H1 (cell line): ENCODE measurements around the gene ALKBH3. TPM values are rescaled to one million over a fixed set of nuclear protein-coding genes. Genes with fewer than 3 reads are reported as not detected.

Source experiments
- CTCF ChIA-PET: fragments of 300-600 bp; sonication (Branson Sonifier 250); formaldehyde crosslinking; loops from one replicate; lab custom pipeline; 2021; ENCODE audit not compliant: partially characterized antibody; lab: Charles Lee
- POLR2A ChIA-PET: fragments of 300-600 bp; sonication (Branson Sonifier 250); formaldehyde crosslinking; loops from one replicate; lab custom pipeline; 2021; ENCODE audit warnings: inconsistent platforms; ENCODE audit not compliant: partially characterized antibody; lab: Charles Lee
- DNase-seq, 2 experiments: peaks; one replicate each; pipeline versions ENCODE4 v3.0.0 to v3.0.0-alpha.2; 2010 to 2022; ENCODE audit warnings: low spot score in 2 of 2, low read depth in 1 of 2, mixed read lengths in 1 of 2
- FAIRE-seq: peaks from 2 replicates; lab custom pipeline; 2011; peaks lifted over from hg19 to GRCh38; lab: Jason Lieb, UNC
- H2AFZ ChIP-seq: 2 replicates; pipeline ENCODE4 v1.8.1; 2012; ENCODE audit warnings: low read length, inconsistent platforms
- H2AK5ac ChIP-seq: 2 replicates; pipeline ENCODE4 v1.6.1; 2013; ENCODE audit warnings: low read depth, low read length
- H2BK120ac ChIP-seq: replicated peaks from 2 replicates; pipeline ENCODE3; 2013; ENCODE audit warnings: low read depth, low read length, inconsistent platforms
- H2BK12ac ChIP-seq: 2 replicates; pipeline ENCODE4 v1.6.1; 2013; ENCODE audit warnings: low read depth, low read length
- H2BK15ac ChIP-seq: 2 replicates; pipeline ENCODE4 v1.6.1; 2013; ENCODE audit warnings: low read length
- H2BK20ac ChIP-seq: 2 replicates; pipeline ENCODE4 v1.6.1; 2013; ENCODE audit warnings: low read length
- H2BK5ac ChIP-seq: 2 replicates; pipeline ENCODE4 v1.6.1; 2013; ENCODE audit warnings: low read depth, low read length
- H3K14ac ChIP-seq: 2 replicates; pipeline ENCODE4 v1.6.1; 2013; ENCODE audit warnings: inconsistent platforms; ENCODE audit not compliant: insufficient read length
- H3K18ac ChIP-seq: 2 replicates; pipeline ENCODE4 v1.6.1; 2013; ENCODE audit warnings: low read length; ENCODE audit errors: extremely low read depth
- H3K23ac ChIP-seq: 2 replicates; pipeline ENCODE4 v1.6.1; 2013; ENCODE audit warnings: inconsistent platforms; ENCODE audit not compliant: insufficient read length
- H3K23me2 ChIP-seq: 2 replicates; pipeline ENCODE4 v1.6.1; 2013; ENCODE audit warnings: low read depth, low read length
- H3K27ac ChIP-seq: 2 replicates; pipeline ENCODE4 v1.6.1; 2011; ENCODE audit warnings: low read depth, low read length, inconsistent platforms
- H3K27me3 ChIP-seq, 4 experiments: replicated peaks in 1 of 4; 1 replicate in 1 of 4; 2 replicates in 3 of 4; pipeline versions ENCODE4 v1.6.1 to v1.8.1; 2011 to 2013; ENCODE audit warnings: low read length in 3 of 4, mild to moderate bottlenecking in 3 of 4, inconsistent platforms in 2 of 4, mixed read lengths in 2 of 4, moderate library complexity in 1 of 4; ENCODE audit not compliant: control insufficient read depth in 3 of 4, insufficient read depth in 3 of 4; ENCODE audit errors: extremely low read depth in 1 of 4
- H3K36me3 ChIP-seq, 4 experiments: 2 replicates each; pipeline versions ENCODE4 v1.6.1 to v1.8.1; 2011 to 2013; ENCODE audit warnings: mild to moderate bottlenecking in 4 of 4, low read length in 3 of 4, moderate library complexity in 2 of 4, control low read depth in 1 of 4, inconsistent platforms in 1 of 4; ENCODE audit not compliant: insufficient read depth in 4 of 4, control insufficient read depth in 2 of 4
- H3K4ac ChIP-seq: replicated peaks from 2 replicates; pipeline ENCODE3; 2013; ENCODE audit warnings: low read length, low read depth, mixed read lengths, inconsistent platforms; ENCODE audit not compliant: insufficient read length
- H3K4me1 ChIP-seq, 4 experiments: replicated peaks in 1 of 4; 1 replicate in 1 of 4; 2 replicates in 3 of 4; pipeline versions ENCODE4 v1.6.1 to v1.8.1; 2011 to 2013; ENCODE audit warnings: low read length in 3 of 4, inconsistent platforms in 2 of 4, mixed read lengths in 1 of 4; ENCODE audit not compliant: insufficient read depth in 4 of 4, control insufficient read depth in 3 of 4
- H3K4me2 ChIP-seq, 2 experiments: 2 replicates each; pipeline versions ENCODE4 v1.6.1 to v1.8.1; 2011 to 2013; ENCODE audit warnings: low read depth in 2 of 2, low read length in 2 of 2, control low read depth in 1 of 2, inconsistent platforms in 1 of 2, mild to moderate bottlenecking in 1 of 2; ENCODE audit not compliant: insufficient read depth in 1 of 2
- H3K4me3 ChIP-seq, 4 experiments: fragments of 200-600, 300-600 bp in 1 of 4; sonication (generic), shearing (Covaris generic), sonication (Bioruptor Twin) in 1 of 4; 2 replicates each; pipeline versions ENCODE4 v1.5.1 to v1.8.1; 2011 to 2016; ENCODE audit warnings: low read length in 4 of 4, low read depth in 3 of 4, control low read depth in 2 of 4, inconsistent platforms in 2 of 4, mild to moderate bottlenecking in 2 of 4, mixed read lengths in 1 of 4, moderate library complexity in 1 of 4; ENCODE audit not compliant: insufficient read depth in 2 of 4; ENCODE audit errors: extremely low read depth in 1 of 4
- H3K56ac ChIP-seq: replicated peaks from 2 replicates; pipeline ENCODE3; 2013; ENCODE audit warnings: low read depth, mild to moderate bottlenecking, mixed read lengths, low read length, inconsistent platforms; ENCODE audit not compliant: insufficient read length
- H3K79me1 ChIP-seq: 2 replicates; pipeline ENCODE4 v1.6.1; 2013; ENCODE audit warnings: low read depth, low read length, control low read depth
- H3K79me2 ChIP-seq, 2 experiments: 2 replicates each; pipeline versions ENCODE4 v1.6.1 to v1.8.1; 2012 to 2013; ENCODE audit warnings: low read length in 2 of 2, mild to moderate bottlenecking in 2 of 2, inconsistent platforms in 1 of 2; ENCODE audit not compliant: insufficient read depth in 2 of 2, control insufficient read depth in 1 of 2
- H3K9ac ChIP-seq, 4 experiments: replicated peaks in 1 of 4; 1 replicate in 1 of 4; 2 replicates in 3 of 4; pipeline versions ENCODE4 v1.6.1 to v1.8.1; 2011 to 2013; ENCODE audit warnings: low read depth in 3 of 4, low read length in 3 of 4, control low read depth in 2 of 4, mild to moderate bottlenecking in 2 of 4, moderate library complexity in 2 of 4, inconsistent platforms in 1 of 4; ENCODE audit errors: extremely low read depth in 1 of 4
- H3K9me3 ChIP-seq, 2 experiments: 2 replicates each; pipeline versions ENCODE4 v1.6.1 to v1.8.1; 2012 to 2013; ENCODE audit warnings: mild to moderate bottlenecking in 2 of 2, moderate library complexity in 2 of 2, control low read depth in 1 of 2, inconsistent platforms in 1 of 2, low read depth in 1 of 2, low read length in 1 of 2, mixed read lengths in 1 of 2; ENCODE audit not compliant: insufficient read depth in 2 of 2
- H4K20me1 ChIP-seq, 2 experiments: replicated peaks in 1 of 2; 2 replicates each; pipeline versions ENCODE3 to v1.8.1; 2011 to 2013; ENCODE audit warnings: inconsistent platforms in 2 of 2, low read length in 2 of 2, mild to moderate bottlenecking in 1 of 2; ENCODE audit not compliant: insufficient read depth in 2 of 2, control insufficient read depth in 1 of 2
- H4K5ac ChIP-seq: 2 replicates; pipeline ENCODE4 v1.6.1; 2013; ENCODE audit warnings: low read length, low read depth, mixed read lengths, inconsistent platforms; ENCODE audit not compliant: insufficient read length
- H4K8ac ChIP-seq: 2 replicates; pipeline ENCODE4 v1.8.0; 2013; ENCODE audit warnings: mild to moderate bottlenecking, moderate library complexity, low read length, inconsistent platforms; ENCODE audit not compliant: insufficient read depth; ENCODE audit errors: extremely low read depth
- H4K91ac ChIP-seq: replicated peaks from 2 replicates; pipeline ENCODE3; 2013; ENCODE audit warnings: low read length, mixed read lengths, inconsistent platforms; ENCODE audit not compliant: insufficient read length
- GABPA ChIP-seq: IDR thresholded peaks from 2 replicates; pipeline ENCODE4 v1.6.1; 2011; ENCODE audit warnings: mild to moderate bottlenecking, low read length, moderate library complexity, borderline replicate concordance; ENCODE audit not compliant: insufficient read depth
- WGBS, 2 experiments: shearing (Covaris generic) in 1 of 2; methylation state at CpG; one replicate each; pipeline versions ENCODE4 v1.1.6 to v1.1.7; 2013 to 2015; ENCODE audit warnings: low lambda C conversion rate in 2 of 2, mixed read lengths in 2 of 2, inconsistent platforms in 1 of 2, low coverage in 1 of 2, missing lambda C conversion rate in 1 of 2; ENCODE audit not compliant: insufficient replicate concordance in 2 of 2, insufficient coverage in 1 of 2, insufficient read length in 1 of 2; ENCODE audit errors: extremely low coverage in 1 of 2, missing lambda C conversion rate in 1 of 2; 5-methylcytosine and 5-hydroxymethylcytosine counted together
- polyA plus RNA-seq, 7 experiments: library from polyadenylated mRNA; depleted of rRNA in 3 of 7; stranded (reverse) in 5 of 7; unstranded in 2 of 7; fragments of >200 nt in 5 of 7; fragments of 200-250 nt in 2 of 7; gene quantifications; 1 replicate in 5 of 7; 2 replicates in 1 of 7; 4 replicates in 1 of 7; pipeline versions ENCODE4 v1.2.1 to v1.2.3, GENCODE V29; 2011 to 2013; ENCODE audit warnings: missing spikeins in 2 of 7, mixed read lengths in 2 of 7
- total RNA-seq: library from RNA; stranded (reverse); fragmentation: NEBNext Ultra II Directional; extraction: Animal tissue kit (Norgen Biotek cat#: 25700); gene quantifications from 2 replicates; pipeline ENCODE4 v1.2.1, GENCODE V29; 2021
- TF ChIP-seq, protein P1 (sequence below), 3 experiments: IDR thresholded peaks; 1 replicate in 2 of 3; 2 replicates in 1 of 3; pipeline versions ENCODE4 v1.5.1 to v1.6.1; 2011; ENCODE audit warnings: low read length in 3 of 3, mild to moderate bottlenecking in 3 of 3, inconsistent platforms in 2 of 3, low read depth in 1 of 3, moderate library complexity in 1 of 3; ENCODE audit not compliant: insufficient read depth in 1 of 3; ENCODE audit errors: control extremely low read depth in 1 of 3

The ALKBH3 gene
- total and polyA plus RNA-seq, 2 of the 8 experiments (the other 6 are each of a cell fraction or from before 2014, with no cell fraction given), result 10.5 to 11.4 TPM

- Histone ChIP-seq H3K4ac (no peak overlapping the region), H3K56ac (no peak overlapping the region), H2BK12ac (no peak overlapping the region)
- no peak for TF ChIP-seq GABPA
- TF ChIP-seq, protein P1, sequence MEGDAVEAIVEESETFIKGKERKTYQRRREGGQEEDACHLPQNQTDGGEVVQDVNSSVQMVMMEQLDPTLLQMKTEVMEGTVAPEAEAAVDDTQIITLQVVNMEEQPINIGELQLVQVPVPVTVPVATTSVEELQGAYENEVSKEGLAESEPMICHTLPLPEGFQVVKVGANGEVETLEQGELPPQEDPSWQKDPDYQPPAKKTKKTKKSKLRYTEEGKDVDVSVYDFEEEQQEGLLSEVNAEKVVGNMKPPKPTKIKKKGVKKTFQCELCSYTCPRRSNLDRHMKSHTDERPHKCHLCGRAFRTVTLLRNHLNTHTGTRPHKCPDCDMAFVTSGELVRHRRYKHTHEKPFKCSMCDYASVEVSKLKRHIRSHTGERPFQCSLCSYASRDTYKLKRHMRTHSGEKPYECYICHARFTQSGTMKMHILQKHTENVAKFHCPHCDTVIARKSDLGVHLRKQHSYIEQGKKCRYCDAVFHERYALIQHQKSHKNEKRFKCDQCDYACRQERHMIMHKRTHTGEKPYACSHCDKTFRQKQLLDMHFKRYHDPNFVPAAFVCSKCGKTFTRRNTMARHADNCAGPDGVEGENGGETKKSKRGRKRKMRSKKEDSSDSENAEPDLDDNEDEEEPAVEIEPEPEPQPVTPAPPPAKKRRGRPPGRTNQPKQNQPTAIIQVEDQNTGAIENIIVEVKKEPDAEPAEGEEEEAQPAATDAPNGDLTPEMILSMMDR (IDR thresholded peaks at IDR 0.05; ENCODE audit: control extremely low read depth in 1 of 3, insufficient read depth in 1 of 3, low read depth in 1 of 3, low read length in 3 of 3), result peak in 2 of 3 experiments; percentile 10 to 25; a peak in 2 of 4 replicates
- TF ChIP-seq, all 59 proteins: peak for 1
- WGBS, 2 experiments, result 83% methylated on average over 2 of the region's 2 CpGs; no CpG with 5 or more reads in 1 of the 2 experiments
- DNase-seq (no peak), FAIRE-seq (peak; percentile 55)
- Histone ChIP-seq H3K18ac (peak overlapping the region; percentile 71; the same call in 1 of the 2 replicates), H3K9ac (no peak overlapping the region), H3K79me2 (no peaks in the 10 kb centered on the region), H3K9me3 (0 out of 4 replicates have a peak, but pooled peaks cover 0 to 3% of the 10 kb centered on the region in 2 experiments), H3K14ac (no peak overlapping the region), H3K79me1 (no peaks in the 10 kb centered on the region), H3K4me3 (no peak overlapping the region), H3K4me1 (peaks cover 0 to 18% (median 10%) of the 10 kb centered on the region in 4 experiments; a peak in 6 of 7 replicates), H2BK15ac (no peak overlapping the region; the same call in 1 of the 2 replicates), H4K8ac (no peak overlapping the region), H2BK120ac (no peak overlapping the region), H3K27me3 (peaks cover 17 to 24% (median 21%) of the 10 kb centered on the region in 4 experiments), H2BK20ac (no peak overlapping the region), H2AK5ac (no peak overlapping the region), H4K91ac (no peak overlapping the region), H2AFZ (no peak overlapping the region), H3K27ac (no peak overlapping the region), H4K20me1 (peaks cover 0 to 3% of the 10 kb centered on the region in 2 experiments), H4K5ac (no peak overlapping the region), H3K4me2 (no peak overlapping the region; a peak in 1 of 4 replicates), H2BK5ac (no peak overlapping the region), H3K23me2 (peaks cover 8% of the 10 kb centered on the region; the same call in 1 of the 2 replicates), H3K36me3 (no peaks in the 10 kb centered on the region), H3K23ac (no peak overlapping the region)
- ChIA-PET POLR2A (interaction anchor here (0.8 to 1.8 kb wide), 4 partner anchors 9 to 33 kb away, joined by 3 to 4 read pairs (median 3); no protein-coding TSS in a partner anchor), CTCF (interaction anchor here (0.9 to 11.4 kb wide), 20 partner anchors 11 to 479 kb away, joined by 3 to 140 read pairs (median 24); partner anchors contain the start of genes ACCS and ALKBH3)
These were observed 68.0 kb downstream of the ALKBH3 start for GRCh38 chr11:43948341-43949225.
